HUES48 (cell line): ENCODE measurements around the gene TFF3.
A peak's percentile ranks its signal among the peaks of the same experiment; 100 is the strongest.

Experiments
- H3K27ac ChIP-seq: one replicate; pipeline ENCODE4 v1.7.0; 2013; ENCODE audit warnings: low read depth, low read length, inconsistent platforms
- H3K27me3 ChIP-seq: 2 replicates; pipeline ENCODE4 v1.6.1; 2013; ENCODE audit warnings: mild to moderate bottlenecking, low read length; ENCODE audit not compliant: control insufficient read depth, insufficient read depth
- H3K36me3 ChIP-seq: 2 replicates; pipeline ENCODE4 v1.6.1; 2013; ENCODE audit warnings: low read length; ENCODE audit not compliant: control insufficient read depth, insufficient read depth
- H3K4me1 ChIP-seq: 2 replicates; pipeline ENCODE4 v1.6.1; 2013; ENCODE audit warnings: mild to moderate bottlenecking, low read length; ENCODE audit not compliant: control insufficient read depth, insufficient read depth
- H3K4me3 ChIP-seq: 2 replicates; pipeline ENCODE4 v1.5.1; 2013; ENCODE audit warnings: mild to moderate bottlenecking, low read depth, low read length
- H3K9ac ChIP-seq: 2 replicates; pipeline ENCODE4 v1.6.1; 2013; ENCODE audit warnings: mild to moderate bottlenecking, low read depth, low read length, moderate library complexity
- H3K9me3 ChIP-seq: 2 replicates; pipeline ENCODE4 v1.6.1; 2013; ENCODE audit warnings: low read length; ENCODE audit not compliant: control insufficient read depth, insufficient read depth

Gene TFF3

GRCh38 chr21:42262831-42263231 is 52.4 kb downstream of the TFF3 start:
- Histone ChIP-seq H3K36me3 (no peaks in the 10 kb centered on the region), H3K4me1 (peaks cover 9% of the 10 kb centered on the region; the same call in 1 of the 2 replicates), H3K9me3 (no peaks in the 10 kb centered on the region), H3K27ac (no peak overlapping the region), H3K9ac (no peak overlapping the region), H3K27me3 (no peaks in the 10 kb centered on the region), H3K4me3 (no peak overlapping the region)

GRCh38 chr21:42261829-42262200 is 53.4 kb downstream of the TFF3 start:
- Histone ChIP-seq H3K27me3 (no peaks in the 10 kb centered on the region), H3K4me3 (no peak overlapping the region), H3K4me1 (peaks cover 9% of the 10 kb centered on the region; the same call in 1 of the 2 replicates), H3K27ac (peak overlapping the region; percentile 20), H3K36me3 (no peaks in the 10 kb centered on the region), H3K9me3 (no peaks in the 10 kb centered on the region), H3K9ac (no peak overlapping the region)
